Measurements from ENCODE around the gene HAO1. TPM values are rescaled to one million over a fixed set of nuclear protein-coding genes. Genes with fewer than 3 reads are reported as not detected.

HAO1 gene
- polyA plus RNA-seq, 1 of the 3 experiments (the other 2 are of a cell fraction) = not detected

DNA sequence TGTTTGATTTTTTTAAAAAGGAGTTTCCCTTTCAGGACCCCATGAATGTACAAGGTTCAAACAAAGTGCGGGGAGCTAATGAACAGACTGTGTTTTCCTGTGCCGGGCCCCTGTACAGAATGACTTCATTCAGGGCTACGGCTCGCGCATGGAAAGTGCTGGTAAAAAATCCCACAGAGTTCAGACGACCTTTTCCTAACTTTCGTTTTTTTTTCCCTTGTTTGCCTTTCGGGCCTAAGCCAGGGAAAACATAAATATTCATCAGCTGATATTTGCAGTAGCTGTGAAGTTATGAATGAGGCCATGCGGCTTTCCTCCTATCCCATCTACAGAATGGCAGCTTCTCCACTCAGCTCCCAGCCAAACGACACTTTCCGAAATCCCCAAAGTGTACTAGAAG is 74.0 kb downstream of the HAO1 start:
- H3K27me3 ChIP-seq (ENCODE audit: insufficient read depth) = peaks cover 9% of the 10 kb centered on the region; the same call in 1 of the 2 replicates
- no peak overlapping the region for H3K4me3 ChIP-seq (ENCODE audit: low read depth in 2 of 2, low read length in 1 of 2)
- H3F3A ChIP-seq (replicated peaks; ENCODE audit: insufficient read depth) = no peaks in the 10 kb centered on the region
- no peaks in the 10 kb centered on the region for H3K36me3 ChIP-seq (replicated peaks in 1 of 2; ENCODE audit: control insufficient read depth in 1 of 2, insufficient read depth in 2 of 2, low read length in 1 of 2)
- no peak overlapping the region for H3K4me2 ChIP-seq
- no peak overlapping the region for H2AFZ ChIP-seq (ENCODE audit: low read depth)
- no peak overlapping the region for H3K9ac ChIP-seq
- ChIA-PET POLR2A (no interaction called here), CTCF (no interaction called here)
- H3K9me3 ChIP-seq = no peaks in the 10 kb centered on the region
- no peak overlapping the region for H3K27ac ChIP-seq (ENCODE audit: low read depth in 2 of 2, low read length in 1 of 2)
- DNase-seq = no peak
- H4K20me1 ChIP-seq (ENCODE audit: insufficient read depth) = no peaks in the 10 kb centered on the region
- WGBS (ENCODE audit: low lambda C conversion rate) = 32% methylated on average over 11 of the region's 11 CpGs
- TF ChIP-seq EP300 (IDR thresholded peaks at IDR 0.05; ENCODE audit: borderline replicate concordance in 1 of 2, low read depth in 1 of 2, low read length in 1 of 2) = no peak
- TF ChIP-seq TEAD4 (IDR thresholded peaks at IDR 0.05; ENCODE audit: borderline replicate concordance, insufficient read depth) = no peak
- TF ChIP-seq, protein P1, sequence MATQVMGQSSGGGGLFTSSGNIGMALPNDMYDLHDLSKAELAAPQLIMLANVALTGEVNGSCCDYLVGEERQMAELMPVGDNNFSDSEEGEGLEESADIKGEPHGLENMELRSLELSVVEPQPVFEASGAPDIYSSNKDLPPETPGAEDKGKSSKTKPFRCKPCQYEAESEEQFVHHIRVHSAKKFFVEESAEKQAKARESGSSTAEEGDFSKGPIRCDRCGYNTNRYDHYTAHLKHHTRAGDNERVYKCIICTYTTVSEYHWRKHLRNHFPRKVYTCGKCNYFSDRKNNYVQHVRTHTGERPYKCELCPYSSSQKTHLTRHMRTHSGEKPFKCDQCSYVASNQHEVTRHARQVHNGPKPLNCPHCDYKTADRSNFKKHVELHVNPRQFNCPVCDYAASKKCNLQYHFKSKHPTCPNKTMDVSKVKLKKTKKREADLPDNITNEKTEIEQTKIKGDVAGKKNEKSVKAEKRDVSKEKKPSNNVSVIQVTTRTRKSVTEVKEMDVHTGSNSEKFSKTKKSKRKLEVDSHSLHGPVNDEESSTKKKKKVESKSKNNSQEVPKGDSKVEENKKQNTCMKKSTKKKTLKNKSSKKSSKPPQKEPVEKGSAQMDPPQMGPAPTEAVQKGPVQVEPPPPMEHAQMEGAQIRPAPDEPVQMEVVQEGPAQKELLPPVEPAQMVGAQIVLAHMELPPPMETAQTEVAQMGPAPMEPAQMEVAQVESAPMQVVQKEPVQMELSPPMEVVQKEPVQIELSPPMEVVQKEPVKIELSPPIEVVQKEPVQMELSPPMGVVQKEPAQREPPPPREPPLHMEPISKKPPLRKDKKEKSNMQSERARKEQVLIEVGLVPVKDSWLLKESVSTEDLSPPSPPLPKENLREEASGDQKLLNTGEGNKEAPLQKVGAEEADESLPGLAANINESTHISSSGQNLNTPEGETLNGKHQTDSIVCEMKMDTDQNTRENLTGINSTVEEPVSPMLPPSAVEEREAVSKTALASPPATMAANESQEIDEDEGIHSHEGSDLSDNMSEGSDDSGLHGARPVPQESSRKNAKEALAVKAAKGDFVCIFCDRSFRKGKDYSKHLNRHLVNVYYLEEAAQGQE (IDR thresholded peaks at IDR 0.05; ENCODE audit: low read depth, low read length) = no peak
- no peak for TF ChIP-seq TAF1 (IDR thresholded peaks at IDR 0.05; ENCODE audit: borderline replicate concordance, low read depth, low read length)
- no peak for TF ChIP-seq RCOR1 (IDR thresholded peaks at IDR 0.05; ENCODE audit: low read length)
- no peaks in the 10 kb centered on the region for H3K79me2 ChIP-seq (ENCODE audit: insufficient read depth)
- no peaks in the 10 kb centered on the region for H3K9me2 ChIP-seq
- H3K4me1 ChIP-seq (ENCODE audit: control insufficient read depth in 1 of 2, insufficient read depth in 2 of 2, low read depth in 1 of 2, low read length in 1 of 2) = no peaks in the 10 kb centered on the region

DNA sequence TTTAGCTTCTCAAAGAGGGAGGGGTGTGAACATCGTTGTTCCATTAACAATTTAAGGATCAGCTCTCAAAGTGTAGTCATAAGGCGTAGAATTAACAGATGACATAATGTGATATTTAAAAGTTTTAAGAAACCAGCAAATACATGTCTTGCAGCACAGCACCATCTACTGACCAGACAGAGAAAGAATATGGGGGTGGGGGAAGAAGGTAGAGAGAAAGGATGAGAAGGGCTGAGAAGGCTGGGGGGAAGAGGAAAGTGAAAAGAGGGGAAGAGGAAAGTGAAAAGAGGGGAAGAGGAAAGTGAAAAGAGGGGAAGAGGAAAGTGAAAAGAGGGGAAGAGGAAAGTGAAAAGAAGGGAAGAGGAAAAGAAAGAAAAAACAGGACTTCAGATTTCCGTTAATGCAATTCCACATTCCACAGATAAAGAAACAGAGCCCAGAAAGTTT is 80.9 kb downstream of the HAO1 start:
- H3K9me3 ChIP-seq = no peaks in the 10 kb centered on the region
- no peaks in the 10 kb centered on the region for H4K20me1 ChIP-seq (ENCODE audit: insufficient read depth)
- H3K79me2 ChIP-seq (ENCODE audit: insufficient read depth) = no peaks in the 10 kb centered on the region
- TF ChIP-seq RAD21 (IDR thresholded peaks at IDR 0.05; ENCODE audit: low read length) = peak; percentile 81
- no peak for TF ChIP-seq GATA2 (CRISPR knock-in tag; IDR thresholded peaks at IDR 0.05)
- TF ChIP-seq, protein P2, sequence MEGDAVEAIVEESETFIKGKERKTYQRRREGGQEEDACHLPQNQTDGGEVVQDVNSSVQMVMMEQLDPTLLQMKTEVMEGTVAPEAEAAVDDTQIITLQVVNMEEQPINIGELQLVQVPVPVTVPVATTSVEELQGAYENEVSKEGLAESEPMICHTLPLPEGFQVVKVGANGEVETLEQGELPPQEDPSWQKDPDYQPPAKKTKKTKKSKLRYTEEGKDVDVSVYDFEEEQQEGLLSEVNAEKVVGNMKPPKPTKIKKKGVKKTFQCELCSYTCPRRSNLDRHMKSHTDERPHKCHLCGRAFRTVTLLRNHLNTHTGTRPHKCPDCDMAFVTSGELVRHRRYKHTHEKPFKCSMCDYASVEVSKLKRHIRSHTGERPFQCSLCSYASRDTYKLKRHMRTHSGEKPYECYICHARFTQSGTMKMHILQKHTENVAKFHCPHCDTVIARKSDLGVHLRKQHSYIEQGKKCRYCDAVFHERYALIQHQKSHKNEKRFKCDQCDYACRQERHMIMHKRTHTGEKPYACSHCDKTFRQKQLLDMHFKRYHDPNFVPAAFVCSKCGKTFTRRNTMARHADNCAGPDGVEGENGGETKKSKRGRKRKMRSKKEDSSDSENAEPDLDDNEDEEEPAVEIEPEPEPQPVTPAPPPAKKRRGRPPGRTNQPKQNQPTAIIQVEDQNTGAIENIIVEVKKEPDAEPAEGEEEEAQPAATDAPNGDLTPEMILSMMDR (IDR thresholded peaks at IDR 0.05) = peak; percentile 86
- TF ChIP-seq SMC3 (IDR thresholded peaks at IDR 0.05; ENCODE audit: low read depth, low read length) = peak; percentile 60
- no peak overlapping the region for H3K27ac ChIP-seq (ENCODE audit: low read depth in 2 of 2, low read length in 1 of 2)
- WGBS (ENCODE audit: low lambda C conversion rate) = 15% methylated on average over 3 of the region's 3 CpGs
- H3K9ac ChIP-seq = no peak overlapping the region
- no peak overlapping the region for H3K4me2 ChIP-seq
- H3K4me1 ChIP-seq (ENCODE audit: control insufficient read depth in 1 of 2, insufficient read depth in 2 of 2, low read depth in 1 of 2, low read length in 1 of 2) = peaks cover 0 to 9% of the 10 kb centered on the region in 2 experiments; a peak in 3 of 4 replicates
- DNase-seq = peak; percentile 30
- ChIA-PET CTCF (interaction anchor here (0.7 to 2.5 kb wide), 21 partner anchors 9 to 1276 kb away, joined by 3 to 18 read pairs (median 3); no protein-coding TSS in a partner anchor), POLR2A (no interaction called here)
- H3K9me2 ChIP-seq = no peaks in the 10 kb centered on the region
- peaks cover 12% of the 10 kb centered on the region for H3F3A ChIP-seq (replicated peaks; ENCODE audit: insufficient read depth)
- 0 out of 2 replicates have a peak overlapping the region, but pooled peaks have one; percentile 17 for H2AFZ ChIP-seq (ENCODE audit: low read depth)
- H3K27me3 ChIP-seq (ENCODE audit: insufficient read depth) = no peaks in the 10 kb centered on the region
- no peaks in the 10 kb centered on the region for H3K36me3 ChIP-seq (replicated peaks in 1 of 2; ENCODE audit: control insufficient read depth in 1 of 2, insufficient read depth in 2 of 2, low read length in 1 of 2)
- H3K4me3 ChIP-seq (ENCODE audit: low read depth in 2 of 2, low read length in 1 of 2) = no peak overlapping the region; a peak in 1 of 4 replicates

Data from SK-N-SH (cell line).